Activated CD4-positive, alpha-beta T cell treated with anti-CD3 and anti-CD28 coated beads, Interleukin-2, Interleukin-4, amounts not matched to agents 100 ng/mL and 50 ng/mL, durations not matched to agents 16 hours and 8 hours (primary cell): ENCODE data around the gene GRK5.

Experiments used
- DNase-seq: peaks from one replicate; pipeline ENCODE4 v3.0.0-alpha.2; 2020; ENCODE audit warnings: low spot score

The GRK5 gene

DNA sequence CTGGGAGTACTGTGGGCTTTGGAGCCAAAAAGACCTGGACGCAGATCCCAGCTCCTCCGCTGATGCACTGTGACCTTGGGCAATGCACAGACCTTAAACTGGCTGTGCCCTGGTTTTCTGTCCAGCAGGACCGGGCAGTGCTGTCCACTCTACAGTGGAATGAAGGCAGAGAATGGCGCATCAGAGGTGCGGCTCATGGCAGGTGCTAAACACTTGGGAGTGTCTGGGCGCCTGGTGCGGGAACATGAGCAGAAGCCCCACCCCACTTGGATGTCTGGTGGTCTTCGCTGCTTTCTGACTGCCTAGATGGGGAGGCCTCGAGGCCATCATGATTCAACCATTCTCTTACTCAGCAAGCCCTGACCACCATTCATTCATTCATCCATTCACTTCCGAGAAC lies 153.7 kb downstream of the GRK5 start:
- DNase-seq = no peak

GRCh38 chr10:119362122-119362521 lies 154.8 kb downstream of the GRK5 start:
- no peak for DNase-seq

- DNase-seq = no peak
Observed at GRCh38 chr10:119364645-119365600, 157.6 kb downstream of the GRK5 start.

GRCh38 chr10:119365773-119366599 lies 158.6 kb downstream of the GRK5 start:
- no peak for DNase-seq

- DNase-seq = no peak
Observed at GRCh38 chr10:119367841-119368549, 160.6 kb downstream of the GRK5 start.

- no peak for DNase-seq
Observed at GRCh38 chr10:119368581-119368980, 161.2 kb downstream of the GRK5 start.

DNA sequence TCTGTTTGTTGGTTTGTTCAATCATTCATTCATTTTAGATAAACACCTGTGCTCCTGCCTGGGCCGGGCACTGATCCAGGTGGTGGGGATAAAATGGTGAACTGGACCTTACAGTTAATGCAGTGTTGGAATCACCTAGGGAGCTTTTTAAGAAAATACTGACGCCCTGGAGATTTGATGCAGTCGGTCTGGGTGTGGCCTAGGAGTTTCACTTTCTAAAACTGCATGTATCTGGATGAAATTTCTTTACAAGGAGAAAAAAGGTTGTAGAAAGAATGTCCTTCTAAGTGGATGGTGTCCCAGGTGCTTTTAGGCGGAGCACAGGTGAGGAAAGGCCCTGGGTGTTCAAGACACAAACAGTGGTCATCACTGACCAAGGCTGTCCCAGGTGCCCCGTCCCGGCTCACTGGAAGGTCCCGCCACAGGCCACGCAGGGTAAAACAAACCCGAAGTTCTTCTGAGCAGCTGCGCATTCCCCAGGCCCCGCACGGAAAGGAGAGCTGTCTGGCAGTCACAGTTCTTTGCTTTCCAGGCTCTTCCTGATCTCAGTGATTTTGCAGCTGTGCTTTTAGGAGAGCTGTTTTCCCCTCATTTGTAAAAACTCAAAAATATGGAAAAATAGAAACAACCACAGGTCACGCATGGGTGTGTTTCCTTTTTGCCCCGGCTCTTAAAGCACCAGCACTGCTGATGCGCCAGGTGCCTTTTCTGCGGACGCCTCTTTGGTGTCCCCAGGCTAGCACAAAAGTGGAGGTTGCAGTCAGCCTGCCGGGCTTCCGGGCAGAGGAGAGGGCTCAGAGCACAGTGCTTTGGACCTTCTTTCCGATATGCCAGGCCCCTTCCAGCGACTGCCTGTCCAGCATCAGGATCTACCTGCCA lies 161.9 kb downstream of the GRK5 start:
- DNase-seq = no peak

DNA sequence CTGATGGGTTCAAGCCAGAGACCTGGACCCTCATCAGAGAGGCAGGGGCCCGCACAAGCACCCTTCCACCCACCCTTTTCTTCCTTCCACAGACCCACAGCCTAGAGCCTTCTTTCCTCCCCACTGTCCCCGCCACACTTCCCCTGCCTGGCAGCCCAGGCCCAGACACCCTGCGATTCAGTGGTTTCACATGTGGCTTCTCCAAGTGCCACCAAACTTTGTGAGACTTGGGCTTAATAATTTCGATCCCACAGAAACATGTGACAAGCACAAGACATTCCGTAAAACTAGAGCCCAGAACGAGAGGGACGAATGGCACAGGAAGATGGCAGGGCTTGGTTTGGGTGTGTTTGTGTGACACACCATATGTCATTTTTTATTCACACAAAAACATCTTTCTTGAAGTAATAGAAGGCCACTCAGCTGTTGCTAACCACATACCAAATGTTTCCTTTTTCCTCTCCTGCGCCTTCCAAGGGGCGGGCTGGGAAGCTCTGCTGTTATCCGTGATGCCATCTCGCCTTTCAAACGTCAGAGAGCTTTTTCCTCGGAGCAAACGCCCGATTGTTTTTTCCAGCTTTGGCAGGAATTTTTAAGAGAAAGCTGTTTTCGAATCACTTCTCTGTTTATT lies 162.9 kb downstream of the GRK5 start:
- DNase-seq = peak; percentile 15

GRCh38 chr10:119370972-119371703 lies 163.8 kb downstream of the GRK5 start:
- DNase-seq = no peak

- DNase-seq = peak; percentile 26
Observed at GRCh38 chr10:119371704-119372663, 164.6 kb downstream of the GRK5 start.

DNA sequence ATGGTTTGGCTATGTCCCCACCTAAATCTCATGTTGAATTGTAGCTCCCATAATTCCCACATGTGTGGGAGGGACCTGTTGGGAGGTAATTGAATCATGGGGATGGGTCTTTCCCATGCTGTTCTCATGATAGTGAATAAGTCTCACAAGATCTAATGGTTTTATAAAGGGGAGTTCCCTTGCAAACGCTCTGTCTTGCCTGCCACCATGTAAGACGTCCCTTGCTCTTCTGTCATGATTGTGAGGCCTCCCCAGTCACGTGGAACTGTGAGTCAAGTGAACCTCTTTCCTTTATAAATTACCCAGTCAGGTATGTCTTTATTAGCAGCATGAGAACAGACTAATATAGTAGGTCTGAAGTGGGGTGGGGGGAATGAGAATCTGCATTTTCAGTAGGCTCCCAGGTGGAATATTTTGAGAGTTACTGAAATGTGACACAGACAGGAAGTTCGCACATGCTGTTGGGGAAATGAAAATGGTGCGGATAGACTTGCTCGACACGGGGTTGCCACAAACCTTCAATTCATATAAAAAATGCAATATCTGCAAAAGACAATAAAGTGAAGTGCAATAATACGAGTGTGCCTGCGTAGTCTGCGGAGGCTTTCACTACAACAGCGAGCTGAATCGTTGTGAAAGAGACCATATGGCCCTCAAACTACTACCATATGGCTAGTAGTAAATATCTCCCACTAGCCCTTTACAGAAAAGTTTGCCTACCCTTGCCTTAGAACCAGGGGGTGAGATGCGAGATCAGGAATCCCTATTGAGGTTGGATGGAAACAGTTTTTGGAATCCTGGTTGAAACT lies 166.1 kb downstream of the GRK5 start:
- DNase-seq = no peak

GRCh38 chr10:119374236-119374635 lies 166.9 kb downstream of the GRK5 start:
- DNase-seq = no peak

DNA sequence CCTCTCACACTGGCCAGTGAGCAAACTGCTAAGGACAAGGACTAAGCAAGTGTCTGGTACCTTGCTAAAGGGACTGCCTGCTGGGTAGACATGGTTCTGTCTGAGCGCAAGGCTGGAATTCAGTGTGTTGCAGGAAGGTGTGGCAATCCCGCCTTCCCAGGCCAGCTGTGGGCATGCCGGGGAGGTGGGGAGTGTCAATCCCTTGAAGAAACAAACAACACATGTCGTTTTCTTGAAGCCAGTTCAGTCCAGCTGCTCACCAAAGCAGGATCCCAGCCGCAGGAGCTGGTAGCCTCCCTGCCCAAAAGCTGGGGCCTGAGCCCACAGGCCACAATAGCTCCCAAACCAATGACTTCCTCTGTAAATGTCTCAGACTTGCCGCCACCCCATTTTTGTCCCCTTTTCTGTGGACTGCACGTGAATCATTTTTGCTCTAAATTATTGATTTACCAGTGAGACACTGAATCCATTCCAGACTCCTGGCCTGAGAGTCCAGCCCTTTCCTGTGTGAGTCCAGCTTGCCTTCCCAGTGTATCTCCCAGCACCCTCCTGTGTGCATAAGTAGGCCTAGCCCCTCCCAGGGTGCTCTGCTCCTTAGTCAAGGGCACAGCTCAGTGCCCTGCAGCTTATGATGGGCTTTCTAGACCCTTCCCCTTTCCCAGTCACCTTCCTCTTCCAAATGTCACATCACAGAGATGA lies 168.4 kb downstream of the GRK5 start:
- no peak for DNase-seq

- no peak for DNase-seq
Observed at GRCh38 chr10:119377451-119377957, 170.1 kb downstream of the GRK5 start.

DNA sequence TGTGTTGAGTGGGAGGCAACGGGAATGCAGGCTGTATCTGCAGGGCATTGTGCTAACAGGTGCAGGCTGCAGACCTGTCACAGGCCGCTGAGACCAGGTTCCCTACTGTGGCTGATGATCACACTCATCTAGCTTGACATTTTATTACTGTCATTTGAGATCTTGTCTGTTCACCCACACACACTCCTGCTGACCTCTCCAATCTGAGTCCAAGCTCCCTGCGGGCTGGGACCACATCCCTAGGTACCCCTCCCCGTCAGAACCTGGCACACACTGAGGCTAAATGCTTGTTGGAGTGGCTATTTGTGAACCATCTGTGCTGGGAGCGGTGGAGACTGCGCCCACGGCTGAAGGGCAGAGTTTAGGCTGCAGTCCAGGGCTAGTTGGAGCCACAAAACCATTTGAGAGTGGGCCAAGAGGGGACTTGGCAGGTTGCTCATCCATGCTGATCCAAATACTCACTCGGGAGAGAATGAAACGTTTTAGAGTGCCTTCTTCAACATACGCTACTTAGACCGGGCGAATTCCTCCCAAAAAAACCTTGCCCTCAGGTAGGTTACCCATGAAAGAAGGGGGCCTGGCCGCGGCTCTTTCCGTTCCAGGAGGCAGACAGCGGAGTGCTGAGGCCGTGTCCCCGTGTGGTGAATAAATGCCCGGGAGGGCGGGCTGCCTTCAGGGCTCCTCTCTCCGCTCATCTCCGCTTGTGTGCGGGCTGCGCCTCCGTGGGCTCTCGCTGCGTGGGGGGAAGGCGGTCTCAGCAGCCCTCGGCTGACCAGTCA lies 170.8 kb downstream of the GRK5 start:
- DNase-seq = no peak

DNA sequence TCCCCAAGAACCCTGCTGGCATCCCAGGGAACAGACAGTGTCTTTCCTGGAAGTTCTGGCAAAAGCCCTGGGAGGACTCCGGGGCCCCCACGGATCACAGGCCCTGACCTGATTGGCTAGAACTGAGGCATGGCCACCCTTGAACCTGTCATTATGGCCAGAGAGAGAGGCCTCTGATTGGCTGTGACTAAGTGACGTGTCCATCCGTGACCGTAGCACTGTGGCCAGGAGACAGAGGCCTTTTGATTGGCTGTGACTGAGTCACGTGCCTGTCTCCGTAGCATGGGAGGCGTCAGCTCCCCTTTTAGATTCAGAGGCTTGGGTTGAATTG lies 171.3 kb downstream of the GRK5 start:
- no peak for DNase-seq
